K562 (cell line): Measurements from ENCODE around the gene NF1. TPM values are rescaled to one million over a fixed set of nuclear protein-coding genes. Genes with fewer than 3 reads are reported as not detected.

ENCODE experiments used
- ATAC-seq: fragments of 200-7000 bp; cut with Tn5 transposase; 3 replicates; pipeline ENCODE4 v1.9.1; 2020; ENCODE audit warnings: moderate library complexity
- BruUV-seq: library from RNA; stranded (reverse); fragments of 400-500 nt; replicated peaks from 2 replicates; lab custom pipeline; 2021; lab: Mats Ljungman, UMichigan
- CTCF ChIA-PET: fragments of 300-600 bp; formaldehyde crosslinking; extraction: SDS; loops from one replicate; lab custom pipeline; 2021; ENCODE audit warnings: low intra/inter-chr PET ratio; lab: Yijun Ruan, JAX
- POLR2A ChIA-PET: fragments of 300-600, 350-650 bp; sonication (Branson Sonifier 250); formaldehyde crosslinking; extraction: SDS; loops from one replicate; lab custom pipeline; 2021; ENCODE audit warnings: antibody characterized with exemption, inconsistent platforms; lab: Yijun Ruan, JAX
- DNase-seq, 4 experiments: peaks; one replicate each; pipeline versions ENCODE4 v3.0.0 to v3.0.0-alpha.2; 2011 to 2018; ENCODE audit warnings: low spot score in 3 of 4, mixed read lengths in 3 of 4; ENCODE audit errors: extremely low read depth in 1 of 4
- FAIRE-seq: peaks from 2 replicates; lab custom pipeline; 2011; peaks lifted over from hg19 to GRCh38; lab: Jason Lieb, UNC
- H2AFZ ChIP-seq: 2 replicates; pipeline ENCODE4 v1.6.0; 2011; ENCODE audit warnings: low read depth, low read length, control low read depth, inconsistent platforms
- H3K27ac ChIP-seq: fragments of 200-600 bp; 3 replicates; pipeline ENCODE4 v1.8.0; 2011; ENCODE audit warnings: low read depth, mild to moderate bottlenecking, control low read depth, inconsistent platforms, low read length, moderate library complexity, mixed read lengths; ENCODE audit errors: extremely low read depth
- H3K27me3 ChIP-seq, 2 experiments: fragments of 300-600 bp in 1 of 2; 2 replicates in 1 of 2; 3 replicates in 1 of 2; pipeline versions ENCODE4 v1.6.0 to v1.8.0; 2011; ENCODE audit warnings: inconsistent platforms in 2 of 2, low read length in 2 of 2, mild to moderate bottlenecking in 1 of 2, mixed read lengths in 1 of 2, moderate library complexity in 1 of 2; ENCODE audit not compliant: control insufficient read depth in 2 of 2, insufficient read depth in 2 of 2
- H3K36me3 ChIP-seq: fragments of 300-600 bp; 3 replicates; pipeline ENCODE4 v1.8.0; 2011; ENCODE audit warnings: mild to moderate bottlenecking, low read length, inconsistent platforms; ENCODE audit not compliant: control insufficient read depth, insufficient read depth
- H3K4me1 ChIP-seq, 2 experiments: fragments of 200-600 bp in 1 of 2; replicated peaks in 1 of 2; 2 replicates in 1 of 2; 3 replicates in 1 of 2; pipeline versions ENCODE4 v1.5.1 to v1.8.0; 2011; ENCODE audit warnings: inconsistent platforms in 2 of 2, low read length in 2 of 2, mild to moderate bottlenecking in 1 of 2, mixed read lengths in 1 of 2, moderate library complexity in 1 of 2; ENCODE audit not compliant: control insufficient read depth in 2 of 2, insufficient read depth in 2 of 2
- H3K4me2 ChIP-seq: 2 replicates; pipeline ENCODE4 v1.6.1; 2011; ENCODE audit warnings: low read length, control low read depth, inconsistent platforms, mixed read lengths; ENCODE audit not compliant: insufficient read depth
- H3K4me3 ChIP-seq: fragments of 200-600 bp; sonication (generic), shearing (Covaris generic); 2 replicates; pipeline ENCODE4 v1.5.1; 2016; ENCODE audit warnings: control low read depth, inconsistent platforms
- H3K79me2 ChIP-seq: fragments of 200-600 bp; 3 replicates; pipeline ENCODE4 v1.8.0; 2011; ENCODE audit warnings: low read length, inconsistent platforms; ENCODE audit not compliant: control insufficient read depth, insufficient read depth
- H3K9ac ChIP-seq, 2 experiments: 2 replicates each; pipeline versions ENCODE4 v1.6.0 to v1.6.1; 2011; ENCODE audit warnings: low read depth in 2 of 2, low read length in 2 of 2, control low read depth in 1 of 2, inconsistent platforms in 1 of 2, mild to moderate bottlenecking in 1 of 2, mixed read lengths in 1 of 2; ENCODE audit not compliant: insufficient read depth in 1 of 2
- H3K9me1 ChIP-seq: one replicate; pipeline ENCODE4 v1.6.0; 2011; ENCODE audit warnings: inconsistent platforms, mild to moderate bottlenecking, low read length, moderate library complexity; ENCODE audit not compliant: control insufficient read depth, insufficient read depth
- H3K9me3 ChIP-seq: replicated peaks from 2 replicates; pipeline ENCODE4 v1.5.1; 2011; ENCODE audit warnings: low read depth, low read length, inconsistent platforms; ENCODE audit not compliant: control insufficient read depth, insufficient read depth
- H4K20me1 ChIP-seq: replicated peaks from 2 replicates; pipeline ENCODE4 v1.6.1; 2011; ENCODE audit warnings: low read length, inconsistent platforms, mixed read lengths; ENCODE audit not compliant: control insufficient read depth, insufficient read depth
- ASH1L ChIP-seq: fragments of 450-650 bp; IDR thresholded peaks from 2 replicates; pipeline ENCODE4 v1.6.1; 2018; ENCODE audit warnings: borderline replicate concordance, mild to moderate bottlenecking, low read depth; ENCODE audit not compliant: partially characterized antibody
- CHCHD3 ChIP-seq: fragments of 250-450 bp; sonication (Bioruptor Pico); IDR thresholded peaks from 2 replicates; pipeline ENCODE4 v2.1.2; 2022; ENCODE audit warnings: mild to moderate bottlenecking
- CTBP1 ChIP-seq: fragments of 450-650 bp; IDR thresholded peaks from 2 replicates; pipeline ENCODE4 v1.6.1; 2016; ENCODE audit warnings: borderline replicate concordance
- FOXJ2 ChIP-seq: fragments of 200-800 bp; sonication (Bioruptor generic); IDR thresholded peaks from 2 replicates; pipeline ENCODE4 v1.6.1; 2016; ENCODE audit warnings: missing genetic modification characterization, missing compliant biosample characterization
- HBP1 ChIP-seq: fragments of 450-650 bp; formaldehyde crosslinking; IDR thresholded peaks from 2 replicates; pipeline ENCODE4 v1.4.0; 2022; ENCODE audit warnings: missing genetic modification characterization
- HIVEP1 ChIP-seq: fragments of 250-450 bp; sonication (Bioruptor Pico); IDR thresholded peaks from 2 replicates; pipeline ENCODE4 v1.4.0; 2020; ENCODE audit warnings: mild to moderate bottlenecking
- LARP7 ChIP-seq: fragments of 450-650 bp; IDR thresholded peaks from 2 replicates; pipeline ENCODE4 v1.6.1; 2016
- PREB ChIP-seq: sonication (generic); formaldehyde crosslinking; IDR thresholded peaks from 2 replicates; pipeline ENCODE4 v1.8.1; 2023; ENCODE audit warnings: mild to moderate bottlenecking, missing genetic modification reagents
- RAD21 ChIP-seq, 2 experiments: fragments of 250-450 bp in 1 of 2; fragments of 450-650 bp in 1 of 2; sonication (Bioruptor Pico) in 1 of 2; formaldehyde crosslinking in 1 of 2; IDR thresholded peaks in 1 of 2; conservative IDR thresholded peaks in 1 of 2; 2 replicates each; pipeline versions ENCODE4 v1.4.0 to v1.8.0; 2020 to 2022; ENCODE audit warnings: mild to moderate bottlenecking in 2 of 2, moderate library complexity in 1 of 2
- YBX1 ChIP-seq: fragments of 450-650 bp; IDR thresholded peaks from 2 replicates; pipeline ENCODE4 v1.7.1; 2016; ENCODE audit warnings: mild to moderate bottlenecking
- ZNF280B ChIP-seq: fragments of 250-450 bp; sonication (Bioruptor Pico); IDR thresholded peaks from 2 replicates; pipeline ENCODE4 v1.5.1; 2021; ENCODE audit warnings: mild to moderate bottlenecking
- WGBS: fragments of 100-300 bp; shearing (Covaris generic); methylation state at CpG from one replicate; pipeline ENCODE4 v1.1.6; 2016; ENCODE audit warnings: low coverage, mixed read lengths; ENCODE audit not compliant: insufficient coverage; ENCODE audit errors: missing lambda C conversion rate; 5-methylcytosine and 5-hydroxymethylcytosine counted together
- in situ Hi-C: fragments of 300-500 bp; cut with MboI; formaldehyde crosslinking; loops from 4 replicates; pipeline ENCODE4 v1.15.0; 2018; ENCODE audit warnings: inconsistent platforms, mixed read lengths
- intact Hi-C: fragments of 100-400 bp; cut with micrococcal nuclease; formaldehyde crosslinking; loops from 2 replicates; pipeline ENCODE4 v1.14.2; 2022
- polyA plus RNA-seq, 8 experiments: library from polyadenylated mRNA; depleted of rRNA in 4 of 8; stranded (reverse) in 5 of 8; unstranded in 3 of 8; fragments of >200 nt; fragmentation: Nextera tagmentation in 2 of 8; fragmentation: Illumina TruSeq in 1 of 8; extraction: Ambion mirVana in 2 of 8; extraction: Trizol in 1 of 8; gene quantifications; 2 replicates each; pipeline versions ENCODE4 v1.2.1 to v1.2.3, GENCODE V29; 2011 to 2014; ENCODE audit warnings: inconsistent platforms in 1 of 8, missing spikeins in 1 of 8
- total RNA-seq, 7 experiments: library from RNA; depleted of rRNA in 6 of 7; stranded (reverse); fragments of >200 nt in 6 of 7; fragmentation: Illumina TruSeq in 2 of 7; extraction: Trizol in 2 of 7; gene quantifications; 2 replicates each; pipeline versions ENCODE4 v1.2.1 to v1.2.3, GENCODE V29; 2011 to 2021; ENCODE audit warnings: low replicate concordance in 1 of 7

Gene NF1
- total and polyA plus RNA-seq, 9 of the 15 experiments (the other 6 are each of a cell fraction or from before 2014, with no cell fraction given) = 3.4 to 41.9 (median 24.3) TPM

GRCh38 chr17:31390748-31391495 lies 296.1 kb downstream of the NF1 start:
- H3K27me3 ChIP-seq = peaks cover 25 to 45% of the 10 kb centered on the region in 2 experiments
- POLR2A ChIA-PET = no interaction called here
- no peaks in the 10 kb centered on the region for H3K9me3 ChIP-seq
- ATAC-seq (no peak), FAIRE-seq (no peak), DNase-seq (no peak)
- no peaks in the 10 kb centered on the region for H3K9me1 ChIP-seq
- H3K36me3 ChIP-seq = no peaks in the 10 kb centered on the region
- H3K9ac ChIP-seq = no peak overlapping the region
- no TSS peak for BruUV-seq
- H2AFZ ChIP-seq = no peak overlapping the region
- no peak overlapping the region for H3K27ac ChIP-seq
- 50% methylated on average over 14 of the region's 56 CpGs for WGBS
- H4K20me1 ChIP-seq = peaks cover 2% of the 10 kb centered on the region
- CTCF ChIA-PET = interaction anchor here (2.8 kb wide), 1 partner anchor 135 kb away, joined by 22 read pairs; no protein-coding TSS in a partner anchor
- peaks cover 0 to 21% of the 10 kb centered on the region in 2 experiments; a peak in 3 of 5 replicates for H3K4me1 ChIP-seq
- in situ Hi-C loops = no loop called here
- H3K79me2 ChIP-seq = no peaks in the 10 kb centered on the region
- no peak overlapping the region for H3K4me3 ChIP-seq
- no peak overlapping the region for H3K4me2 ChIP-seq
- intact Hi-C loops = no loop called here
- no peak for TF ChIP-seq PREB (CRISPR knock-in tag)
- no peak for TF ChIP-seq LARP7
- no peak for TF ChIP-seq YBX1
- TF ChIP-seq HBP1 (CRISPR knock-in tag) = no peak
- no peak for TF ChIP-seq ASH1L
- TF ChIP-seq FOXJ2 = no peak
- no peak for TF ChIP-seq CTBP1
- TF ChIP-seq CHCHD3 (CRISPR knock-in tag) = no peak
- TF ChIP-seq RAD21 (CRISPR knock-in tag; conservative IDR thresholded peaks at IDR 0.05 in 1 of 2, IDR thresholded peaks at IDR 0.05 in 1 of 2) = no peak
- no peak for TF ChIP-seq HIVEP1
- TF ChIP-seq ZNF280B = no peak
